MM.1S (cell line): Measurements from ENCODE around the gene MPRIP.

Experiments
- EZH2 ChIP-seq: fragments of 300-600 bp; sonication (generic); optimal IDR thresholded peaks from 2 replicates; pipeline ENCODE3; 2017; ENCODE audit warnings: low read depth, mild to moderate bottlenecking, antibody characterized with exemption, low read length, mixed read lengths
- TF ChIP-seq, protein P1 (sequence below): fragments of 300-600 bp; sonication (generic); IDR thresholded peaks from 2 replicates; pipeline ENCODE4 v1.5.1; 2016; ENCODE audit warnings: antibody characterized with exemption, low read length, mixed read lengths

GRCh38 chr17:17161759-17162158 lies 119.5 kb downstream of the MPRIP start:
- TF ChIP-seq, protein P1, sequence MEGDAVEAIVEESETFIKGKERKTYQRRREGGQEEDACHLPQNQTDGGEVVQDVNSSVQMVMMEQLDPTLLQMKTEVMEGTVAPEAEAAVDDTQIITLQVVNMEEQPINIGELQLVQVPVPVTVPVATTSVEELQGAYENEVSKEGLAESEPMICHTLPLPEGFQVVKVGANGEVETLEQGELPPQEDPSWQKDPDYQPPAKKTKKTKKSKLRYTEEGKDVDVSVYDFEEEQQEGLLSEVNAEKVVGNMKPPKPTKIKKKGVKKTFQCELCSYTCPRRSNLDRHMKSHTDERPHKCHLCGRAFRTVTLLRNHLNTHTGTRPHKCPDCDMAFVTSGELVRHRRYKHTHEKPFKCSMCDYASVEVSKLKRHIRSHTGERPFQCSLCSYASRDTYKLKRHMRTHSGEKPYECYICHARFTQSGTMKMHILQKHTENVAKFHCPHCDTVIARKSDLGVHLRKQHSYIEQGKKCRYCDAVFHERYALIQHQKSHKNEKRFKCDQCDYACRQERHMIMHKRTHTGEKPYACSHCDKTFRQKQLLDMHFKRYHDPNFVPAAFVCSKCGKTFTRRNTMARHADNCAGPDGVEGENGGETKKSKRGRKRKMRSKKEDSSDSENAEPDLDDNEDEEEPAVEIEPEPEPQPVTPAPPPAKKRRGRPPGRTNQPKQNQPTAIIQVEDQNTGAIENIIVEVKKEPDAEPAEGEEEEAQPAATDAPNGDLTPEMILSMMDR = no peak
- no peak for TF ChIP-seq EZH2
